Stimulated activated naive CD8-positive, alpha-beta T cell treated with anti-CD3 and anti-CD28 coated beads, Interleukin-15, Interleukin-2, amounts not matched to agents 100 U/mL and 50 U/mL, for 24 hours (primary cell): ENCODE results near the gene NABP2.
A peak's percentile ranks its signal among the peaks of the same experiment; 100 is the strongest.

Source experiments
- ATAC-seq: fragments of 150-1000 bp; cut with Tn5 transposase; one replicate; pipeline ENCODE4 v1.10.0; 2021
- DNase-seq: peaks from one replicate; pipeline ENCODE4 v3.0.0; 2021

Gene NABP2

GRCh38 chr12:56213878-56214277 is 10.3 kb upstream of the NABP2 start:
- DNase-seq (no peak), ATAC-seq (no peak)

GRCh38 chr12:56216461-56216860 is 7.7 kb upstream of the NABP2 start:
- DNase-seq (no peak), ATAC-seq (no peak)

- DNase-seq (no peak), ATAC-seq (no peak)
Observed at GRCh38 chr12:56219840-56220239, 4.3 kb upstream of the NABP2 start.

GRCh38 chr12:56220611-56221231 is 3.4 kb upstream of the NABP2 start:
- DNase-seq (no peak), ATAC-seq (no peak)

GRCh38 chr12:56221232-56221756 is 2.8 kb upstream of the NABP2 start:
- ATAC-seq (peak; percentile 4), DNase-seq (peak; percentile 19)

- ATAC-seq (peak; percentile 88), DNase-seq (peak; percentile 95)
Observed at GRCh38 chr12:56221757-56222530, 2.2 kb upstream of the NABP2 start, which contains the start of gene RNF41. Gene RNF41, minus strand, starts transcription at chr12:56221922. Its CDS starts 7,875 bp downstream, at chr12:56214047.

- DNase-seq (no peak), ATAC-seq (no peak)
Observed at GRCh38 chr12:56222531-56222895, 1.6 kb upstream of the NABP2 start.

- DNase-seq (no peak), ATAC-seq (no peak)
Observed at GRCh38 chr12:56223571-56224101, 506 bp upstream of the NABP2 start.

GRCh38 chr12:56224954-56225353 is 812 bp downstream of the NABP2 start:
- peak; percentile 12 for DNase-seq
- no peak for ATAC-seq

GRCh38 chr12:56229082-56229481 is 4.9 kb downstream of the NABP2 start:
- no peak for DNase-seq
- no peak for ATAC-seq

GRCh38 chr12:56229916-56230431 is 5.8 kb downstream of the NABP2 start, which contains the start of gene SLC39A5:
Gene SLC39A5, plus strand, starts transcription at chr12:56230051. Its CDS starts 1,224 bp downstream, at chr12:56231275.
- ATAC-seq (no peak), DNase-seq (no peak)

GRCh38 chr12:56230432-56231183 is 6.5 kb downstream of the NABP2 start:
- ATAC-seq, result no peak

GRCh38 chr12:56231184-56231582 is 7.0 kb downstream of the NABP2 start:
- DNase-seq (no peak), ATAC-seq (no peak)

More at GRCh38 chr12:56230432-56231183, 6.5 kb downstream of the NABP2 start:
- no peak for DNase-seq

- no peak for ATAC-seq
- no peak for DNase-seq
Observed at GRCh38 chr12:56234746-56235436, 10.7 kb downstream of the NABP2 start.

- ATAC-seq (no peak), DNase-seq (no peak)
Observed at GRCh38 chr12:56236091-56236490, 11.9 kb downstream of the NABP2 start.

GRCh38 chr12:56236985-56237384 is 12.8 kb downstream of the NABP2 start:
- ATAC-seq (no peak), DNase-seq (no peak)

GRCh38 chr12:56237552-56237951 is 13.4 kb downstream of the NABP2 start:
- ATAC-seq (no peak), DNase-seq (no peak)

GRCh38 chr12:56241424-56242303 is 17.5 kb downstream of the NABP2 start:
- DNase-seq, result no peak
- ATAC-seq, result no peak

- DNase-seq, result no peak
Observed at GRCh38 chr12:56242986-56243385, 18.8 kb downstream of the NABP2 start.

GRCh38 chr12:56243731-56244181 is 19.6 kb downstream of the NABP2 start:
- no peak for ATAC-seq
- DNase-seq, result no peak

More at GRCh38 chr12:56242986-56243385, 18.8 kb downstream of the NABP2 start:
- no peak for ATAC-seq
